Endodermal cell (in vitro differentiated cells): ENCODE results near the gene ATAD3A. TPM values are rescaled to one million over a fixed set of nuclear protein-coding genes. Genes with fewer than 3 reads are reported as not detected.
A peak's percentile ranks its signal among the peaks of the same experiment; 100 is the strongest.

ENCODE experiments used
- DNase-seq: peaks from one replicate; pipeline ENCODE4 v3.0.0-alpha.2; 2017
- H3K27ac ChIP-seq: 2 replicates; pipeline ENCODE4 v1.5.1; 2013; ENCODE audit warnings: mild to moderate bottlenecking, low read depth, low read length, moderate library complexity
- H3K27me3 ChIP-seq: 2 replicates; pipeline ENCODE4 v1.6.1; 2013; ENCODE audit warnings: mild to moderate bottlenecking, low read length, moderate library complexity; ENCODE audit not compliant: insufficient read depth, control insufficient read depth, poor library complexity, severe bottlenecking
- H3K36me3 ChIP-seq: 2 replicates; pipeline ENCODE4 v1.7.0; 2013; ENCODE audit warnings: mild to moderate bottlenecking, low read length, moderate library complexity; ENCODE audit not compliant: control insufficient read depth, insufficient read depth
- H3K4me1 ChIP-seq: one replicate; pipeline ENCODE4 v1.7.0; 2013; ENCODE audit warnings: low read length; ENCODE audit not compliant: control insufficient read depth, insufficient read depth
- H3K4me3 ChIP-seq: 2 replicates; pipeline ENCODE4 v1.5.1; 2013; ENCODE audit warnings: mild to moderate bottlenecking, low read length, moderate library complexity
- H3K9ac ChIP-seq: 2 replicates; pipeline ENCODE4 v1.6.1; 2013; ENCODE audit warnings: mild to moderate bottlenecking, low read length, moderate library complexity; ENCODE audit not compliant: poor library complexity, severe bottlenecking; ENCODE audit errors: extremely low read depth
- H3K9me3 ChIP-seq: 2 replicates; pipeline ENCODE4 v1.6.1; 2013; ENCODE audit warnings: mild to moderate bottlenecking, low read length, moderate library complexity; ENCODE audit not compliant: control insufficient read depth
- H3K27ac Mint-ChIP-seq: 2 replicates; pipeline ENCODE4 v1.8.0; 2020; ENCODE audit warnings: mixed read lengths
- H3K27me3 Mint-ChIP-seq: 2 replicates; pipeline ENCODE4 v1.8.0; 2021; ENCODE audit warnings: mild to moderate bottlenecking, mixed read lengths; ENCODE audit not compliant: insufficient read depth
- H3K36me3 Mint-ChIP-seq: 2 replicates; pipeline ENCODE4 v1.8.0; 2020; ENCODE audit warnings: low read depth, mixed read lengths
- H3K4me1 Mint-ChIP-seq: 2 replicates; pipeline ENCODE4 v1.8.0; 2020; ENCODE audit warnings: mixed read lengths
- H3K4me3 Mint-ChIP-seq: 2 replicates; pipeline ENCODE4 v1.8.0; 2020; ENCODE audit warnings: mild to moderate bottlenecking, moderate library complexity, mixed read lengths
- H3K9me3 Mint-ChIP-seq: 2 replicates; pipeline ENCODE4 v1.8.0; 2020; ENCODE audit warnings: mild to moderate bottlenecking, mixed read lengths
- CTCF ChIP-seq: fragments of 200-600 bp; sonication (generic); conservative IDR thresholded peaks from 2 replicates; pipeline ENCODE4 v1.5.0; 2021; ENCODE audit warnings: antibody characterized with exemption, mild to moderate bottlenecking
- WGBS, 2 experiments: methylation state at CpG; one replicate each; pipeline versions ENCODE4 v1.1.5 to v1.1.7; 2013; ENCODE audit warnings: missing lambda C conversion rate in 2 of 2, mixed read lengths in 1 of 2; ENCODE audit not compliant: insufficient coverage in 1 of 2, insufficient read length in 1 of 2; 5-methylcytosine and 5-hydroxymethylcytosine counted together
- total RNA-seq, 2 donors: library from RNA; stranded (reverse); fragmentation: NEBNext Ultra II Directional in 1 of 2; extraction: Animal tissue kit (Norgen Biotek cat#: 25700) in 1 of 2; gene quantifications; 2 replicates in 1 of 2; 3 replicates in 1 of 2; pipeline ENCODE4 v1.2.1, GENCODE V29; 2021

Gene ATAD3A
- total RNA-seq, 2 donors from 2014 or later, result 42.8 to 47.6 TPM

GRCh38 chr1:1574721-1575537 lies 63.0 kb downstream of the ATAD3A start, which contains the start of gene SSU72:
TSS of gene SSU72 (minus strand) at chr1:1574863. CDS start at chr1:1574557, 306 bp downstream.
- Mint-ChIP-seq H3K27ac (peak within 1 kb of the TSS; percentile 100), H3K36me3 (peaks cover 17% of the 10 kb centered on the region), H3K4me3 (peak within 1 kb of the TSS; percentile 96), H3K27me3 (peaks cover 15% of the 10 kb centered on the region), H3K9me3 (no peaks in the 10 kb centered on the region), H3K4me1 (peaks cover 9% of the 10 kb centered on the region)
- Histone ChIP-seq H3K9ac (peak within 1 kb of the TSS; percentile 99), H3K27ac (peak within 1 kb of the TSS; percentile 96), H3K4me3 (peak within 1 kb of the TSS; percentile 85), H3K27me3 (peaks cover 10% of the 10 kb centered on the region), H3K4me1 (no peaks in the 10 kb centered on the region), H3K9me3 (no peaks in the 10 kb centered on the region), H3K36me3 (peaks cover 15% of the 10 kb centered on the region)
- DNase-seq, result peak; percentile 96
- TF ChIP-seq CTCF, result no peak
- 1 to 3% methylated on average over 41 to 87 of the region's 87 CpGs for WGBS, 2 experiments

GRCh38 chr1:1577367-1578011 lies 65.5 kb downstream of the ATAD3A start:
- peaks cover 6% of the 10 kb centered on the region for H3K36me3 Mint-ChIP-seq
- Histone ChIP-seq H3K27ac (no peak overlapping the region), H3K36me3 (no peaks in the 10 kb centered on the region), H3K4me3 (no peak overlapping the region), H3K4me1 (no peaks in the 10 kb centered on the region), H3K9me3 (no peaks in the 10 kb centered on the region), H3K27me3 (peaks cover 20% of the 10 kb centered on the region), H3K9ac (no peak overlapping the region)
- DNase-seq, result no peak
- no peak overlapping the region for H3K4me3 Mint-ChIP-seq
- H3K27ac Mint-ChIP-seq, result no peak overlapping the region
- peaks cover 28% of the 10 kb centered on the region for H3K27me3 Mint-ChIP-seq
- whole genome bisulfite sequencing, 2 experiments, result 69 to 80% methylated on average over 6 to 10 of the region's 10 CpGs
- no peaks in the 10 kb centered on the region for H3K9me3 Mint-ChIP-seq
- TF ChIP-seq CTCF, result no peak
- H3K4me1 Mint-ChIP-seq, result peaks cover 9% of the 10 kb centered on the region

GRCh38 chr1:1578371-1578940 lies 66.5 kb downstream of the ATAD3A start:
- Mint-ChIP-seq H3K27ac (no peak overlapping the region), H3K4me3 (no peak overlapping the region), H3K9me3 (no peaks in the 10 kb centered on the region), H3K4me1 (peaks cover 4% of the 10 kb centered on the region), H3K36me3 (peaks cover 4% of the 10 kb centered on the region), H3K27me3 (peaks cover 37% of the 10 kb centered on the region)
- H3K9ac ChIP-seq, result no peak overlapping the region
- no peak overlapping the region for H3K27ac ChIP-seq
- peaks cover 30% of the 10 kb centered on the region for H3K27me3 ChIP-seq
- H3K4me1 ChIP-seq, result no peaks in the 10 kb centered on the region
- 78 to 90% methylated on average over 8 to 13 of the region's 13 CpGs for WGBS, 2 experiments
- no peak for DNase-seq
- TF ChIP-seq CTCF, result no peak
- H3K9me3 ChIP-seq, result no peaks in the 10 kb centered on the region
- no peak overlapping the region for H3K4me3 ChIP-seq
- no peaks in the 10 kb centered on the region for H3K36me3 ChIP-seq
